ENCODE data around the gene RAD51B.

GRCh38 chr14:68308726-68309520 lies 489.3 kb downstream of the RAD51B start:
- TF ChIP-seq CTCF (conservative IDR thresholded peaks at IDR 0.05 in 1 of 2, IDR thresholded peaks at IDR 0.05 in 1 of 2; ENCODE audit: low read depth in 1 of 2, low read length in 2 of 2) (no peak), EZH2 (IDR thresholded peaks at IDR 0.05; ENCODE audit: low read length, missing control alignments) (no peak)
